Skeletal muscle satellite cell (primary cell): ENCODE data around the gene TACC2.

Source experiments
- H3K27me3 ChIP-seq: 2 replicates; pipeline ENCODE4 v1.7.0; 2013; ENCODE audit warnings: low read length; ENCODE audit not compliant: control insufficient read depth, insufficient read depth
- H3K36me3 ChIP-seq: 2 replicates; pipeline ENCODE4 v1.7.0; 2013; ENCODE audit warnings: mild to moderate bottlenecking, control low read depth, low read length; ENCODE audit not compliant: insufficient read depth
- H3K4me1 ChIP-seq: 2 replicates; pipeline ENCODE4 v1.7.0; 2013; ENCODE audit warnings: low read length; ENCODE audit not compliant: control insufficient read depth, insufficient read depth
- H3K4me2 ChIP-seq: 2 replicates; pipeline ENCODE4 v1.7.0; 2013; ENCODE audit warnings: mild to moderate bottlenecking, low read length
- H3K4me3 ChIP-seq: 2 replicates; pipeline ENCODE4 v1.7.0; 2013; ENCODE audit warnings: low read length
- H3K9ac ChIP-seq: 2 replicates; pipeline ENCODE4 v1.7.0; 2013; ENCODE audit warnings: mild to moderate bottlenecking, low read depth, low read length, moderate library complexity
- H3K9me3 ChIP-seq: replicated peaks from 2 replicates; pipeline ENCODE4 v1.7.0; 2013; ENCODE audit warnings: mild to moderate bottlenecking, control low read depth, low read length

TACC2 gene

DNA sequence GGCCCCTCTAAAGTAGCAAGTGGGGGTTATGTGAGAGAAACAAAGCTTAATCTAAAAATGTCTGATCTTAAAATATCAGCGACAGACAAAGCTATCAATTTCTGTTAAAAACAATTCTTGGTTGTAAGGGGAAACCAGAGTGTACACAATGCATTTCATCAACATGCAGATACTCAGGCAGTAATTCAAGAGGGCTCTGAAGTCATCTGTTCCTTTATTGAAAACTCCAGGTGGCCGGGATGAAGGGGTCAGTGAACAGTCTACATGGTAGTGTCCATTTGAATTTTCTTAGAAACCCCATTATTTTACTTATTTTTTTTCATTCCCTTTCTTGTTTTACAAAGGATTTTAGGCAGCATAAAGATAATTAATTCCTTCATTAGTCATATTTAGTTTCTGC is 245.5 kb downstream of the TACC2 start:
- Histone ChIP-seq H3K36me3 (no peaks in the 10 kb centered on the region), H3K9me3 (no peaks in the 10 kb centered on the region), H3K4me3 (no peak overlapping the region), H3K4me1 (peaks cover 31% of the 10 kb centered on the region), H3K27me3 (no peaks in the 10 kb centered on the region), H3K9ac (peak overlapping the region; percentile 23), H3K4me2 (peak overlapping the region; percentile 30)

DNA sequence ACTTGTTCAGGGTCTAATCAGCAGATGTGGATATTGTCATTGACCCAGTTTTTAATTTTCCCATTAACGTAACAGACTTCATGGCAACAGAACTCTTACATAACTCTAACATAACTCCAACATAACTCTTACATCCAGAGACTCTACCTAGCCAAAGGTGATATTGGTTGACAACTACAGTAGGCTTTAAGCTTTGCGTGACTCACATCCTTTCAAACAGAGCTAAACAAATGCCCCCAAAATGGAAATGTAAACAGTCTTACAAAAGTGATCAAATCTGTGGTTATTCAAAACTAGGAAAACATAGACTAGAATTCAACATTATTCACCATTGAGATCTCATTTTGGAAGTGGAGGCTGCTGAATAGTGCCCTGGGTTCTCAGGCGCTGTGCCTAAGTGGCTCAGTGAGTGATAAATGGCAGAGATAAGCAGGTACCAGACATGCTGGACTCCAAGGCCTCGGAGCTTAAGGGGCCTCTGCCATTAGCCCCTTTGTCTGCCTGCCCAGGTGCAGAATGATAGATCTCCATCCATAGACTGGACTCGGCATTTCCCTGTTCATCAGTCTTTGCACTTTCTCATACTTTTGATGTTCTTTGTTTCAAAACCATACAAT is 247.8 kb downstream of the TACC2 start:
- no peak overlapping the region for H3K4me3 ChIP-seq
- peaks cover 7% of the 10 kb centered on the region for H3K36me3 ChIP-seq
- H3K27me3 ChIP-seq = no peaks in the 10 kb centered on the region
- no peak overlapping the region for H3K4me2 ChIP-seq
- H3K4me1 ChIP-seq = peaks cover 31% of the 10 kb centered on the region
- H3K9me3 ChIP-seq = no peaks in the 10 kb centered on the region
- H3K9ac ChIP-seq = no peak overlapping the region

DNA sequence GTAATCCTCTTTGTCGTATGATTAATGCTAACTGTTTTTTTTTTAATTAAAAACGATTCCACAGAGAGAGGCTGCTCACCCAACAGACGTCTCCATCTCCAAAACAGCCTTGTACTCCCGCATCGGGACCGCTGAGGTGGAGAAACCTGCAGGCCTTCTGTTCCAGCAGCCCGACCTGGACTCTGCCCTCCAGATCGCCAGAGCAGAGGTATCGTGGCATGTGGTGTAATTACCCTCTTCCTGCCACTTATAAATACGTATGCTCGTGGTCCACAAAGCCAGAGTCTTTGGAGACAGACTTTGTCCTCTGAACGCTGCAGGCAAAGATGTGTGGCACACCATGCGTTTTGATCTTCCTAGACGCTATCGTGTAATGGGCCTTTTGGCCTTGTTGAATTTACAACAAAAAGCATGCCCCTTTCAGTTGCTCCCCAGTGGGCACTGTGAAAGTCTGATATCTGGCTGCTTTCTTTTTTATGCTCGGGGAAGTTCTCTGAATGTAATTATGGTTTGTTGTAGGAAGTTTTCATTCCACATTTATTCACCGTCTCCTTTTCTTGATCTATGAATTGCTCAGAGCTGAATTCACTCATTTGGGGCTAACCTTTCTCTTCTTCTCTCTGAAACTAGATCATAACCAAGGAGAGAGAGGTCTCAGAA is 248.5 kb downstream of the TACC2 start:
- Histone ChIP-seq H3K27me3 (no peaks in the 10 kb centered on the region), H3K9ac (no peak overlapping the region), H3K9me3 (no peaks in the 10 kb centered on the region), H3K4me2 (no peak overlapping the region), H3K36me3 (peaks cover 10% of the 10 kb centered on the region), H3K4me3 (no peak overlapping the region), H3K4me1 (peaks cover 25% of the 10 kb centered on the region)

DNA sequence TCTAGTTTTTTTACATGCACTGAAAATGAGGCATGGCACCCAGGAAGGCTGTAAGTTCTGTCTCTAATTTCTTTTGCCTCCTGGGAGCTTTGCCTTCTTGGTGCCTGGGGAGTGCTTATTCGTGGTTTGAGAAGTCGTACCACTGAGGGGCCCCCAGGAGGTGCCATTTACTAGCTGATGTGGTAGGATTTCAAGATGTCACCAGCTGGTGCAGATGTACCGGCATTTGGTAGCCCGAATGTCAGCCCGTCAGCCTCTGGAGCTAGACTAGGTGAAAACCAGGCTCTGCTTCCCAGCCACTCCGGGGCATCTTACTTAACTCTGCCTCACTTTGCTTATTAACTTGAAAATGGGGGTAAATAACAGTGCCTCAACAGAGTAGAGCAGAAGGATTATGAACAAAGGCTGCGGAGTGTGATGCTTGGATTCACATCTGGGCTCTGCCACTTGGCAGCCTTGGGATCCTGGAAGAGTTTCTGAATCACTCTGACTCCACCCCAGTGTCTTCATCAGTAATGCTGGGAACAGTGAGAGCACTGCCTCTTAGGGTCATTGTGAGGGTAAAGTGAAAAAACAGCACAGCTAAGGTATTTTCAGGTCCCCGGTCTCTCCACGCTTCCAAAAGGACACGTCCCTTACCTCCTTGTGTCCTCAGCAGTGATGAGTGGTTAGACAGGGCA is 250.8 kb downstream of the TACC2 start:
- peaks cover 10% of the 10 kb centered on the region for H3K36me3 ChIP-seq
- no peaks in the 10 kb centered on the region for H3K27me3 ChIP-seq
- peaks cover 2% of the 10 kb centered on the region for H3K4me1 ChIP-seq
- no peak overlapping the region for H3K4me3 ChIP-seq
- H3K4me2 ChIP-seq = no peak overlapping the region
- H3K9me3 ChIP-seq = no peaks in the 10 kb centered on the region
- H3K9ac ChIP-seq = no peak overlapping the region

DNA sequence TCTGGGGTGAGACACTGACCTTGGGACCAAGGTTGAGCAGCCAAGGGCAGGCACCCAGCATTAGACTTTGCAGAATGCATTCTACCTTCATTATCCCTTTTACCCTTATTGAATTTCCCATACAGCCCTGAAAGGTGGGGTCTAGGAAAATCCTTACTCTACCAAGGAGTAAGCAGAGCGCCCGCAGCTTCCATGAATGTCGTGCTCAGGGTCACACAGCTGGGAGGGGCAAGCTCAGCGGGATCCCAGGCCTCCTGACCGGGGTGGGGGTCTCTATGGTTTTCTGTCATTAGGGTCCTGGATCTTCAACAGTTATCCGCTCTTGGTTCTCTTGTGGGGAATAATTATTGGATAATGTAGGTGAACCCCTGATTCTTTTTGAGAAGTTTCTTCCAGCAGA is 251.4 kb downstream of the TACC2 start:
- Histone ChIP-seq H3K4me2 (no peak overlapping the region), H3K27me3 (no peaks in the 10 kb centered on the region), H3K36me3 (peaks cover 10% of the 10 kb centered on the region), H3K9me3 (no peaks in the 10 kb centered on the region), H3K9ac (no peak overlapping the region), H3K4me1 (no peaks in the 10 kb centered on the region), H3K4me3 (no peak overlapping the region)

DNA sequence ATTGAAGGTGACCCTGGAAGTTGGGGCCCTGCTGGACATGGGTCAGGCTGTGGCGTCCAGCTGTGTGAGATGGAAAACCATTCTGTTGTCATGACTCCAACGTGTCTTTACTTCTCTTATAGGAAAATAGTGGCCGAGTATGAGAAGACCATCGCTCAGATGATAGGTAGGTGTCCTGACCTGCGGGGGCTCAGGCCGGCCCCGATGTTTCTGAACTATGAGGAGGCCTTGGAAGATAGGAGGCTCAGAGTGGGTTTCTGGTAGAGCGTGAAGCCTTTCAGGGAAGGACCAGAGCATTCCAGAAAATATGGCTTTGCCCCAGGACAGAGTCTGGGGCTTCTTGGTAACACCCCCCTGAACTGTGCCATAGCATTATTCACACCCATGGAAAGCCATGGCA is 252.9 kb downstream of the TACC2 start:
- Histone ChIP-seq H3K9me3 (no peaks in the 10 kb centered on the region), H3K9ac (no peak overlapping the region), H3K36me3 (peaks cover 15% of the 10 kb centered on the region), H3K4me3 (no peak overlapping the region), H3K4me2 (no peak overlapping the region), H3K4me1 (no peaks in the 10 kb centered on the region), H3K27me3 (no peaks in the 10 kb centered on the region)

DNA sequence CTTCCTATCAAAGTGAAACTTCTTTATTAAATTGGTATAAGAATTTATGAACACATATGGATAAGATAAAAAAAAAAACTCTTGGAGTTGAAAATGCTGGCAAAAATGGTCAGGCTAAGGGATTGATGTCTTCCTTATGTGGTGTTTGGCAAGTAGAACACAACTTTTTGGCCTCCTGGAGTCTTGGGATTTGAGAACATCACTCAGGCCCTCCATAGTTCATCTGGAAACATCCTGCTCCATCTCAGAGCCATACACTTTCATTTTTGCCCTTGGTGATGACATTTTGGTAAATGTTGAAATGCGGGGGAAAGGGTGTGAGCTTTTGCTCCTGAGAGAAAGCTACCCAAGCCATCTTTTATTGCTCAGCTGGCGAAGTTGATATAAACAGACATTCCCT is 254.6 kb downstream of the TACC2 start:
- H3K9me3 ChIP-seq = no peaks in the 10 kb centered on the region
- H3K4me2 ChIP-seq = no peak overlapping the region
- peaks cover 15% of the 10 kb centered on the region for H3K36me3 ChIP-seq
- H3K27me3 ChIP-seq = no peaks in the 10 kb centered on the region
- H3K4me1 ChIP-seq = no peaks in the 10 kb centered on the region
- no peak overlapping the region for H3K9ac ChIP-seq
- H3K4me3 ChIP-seq = no peak overlapping the region

DNA sequence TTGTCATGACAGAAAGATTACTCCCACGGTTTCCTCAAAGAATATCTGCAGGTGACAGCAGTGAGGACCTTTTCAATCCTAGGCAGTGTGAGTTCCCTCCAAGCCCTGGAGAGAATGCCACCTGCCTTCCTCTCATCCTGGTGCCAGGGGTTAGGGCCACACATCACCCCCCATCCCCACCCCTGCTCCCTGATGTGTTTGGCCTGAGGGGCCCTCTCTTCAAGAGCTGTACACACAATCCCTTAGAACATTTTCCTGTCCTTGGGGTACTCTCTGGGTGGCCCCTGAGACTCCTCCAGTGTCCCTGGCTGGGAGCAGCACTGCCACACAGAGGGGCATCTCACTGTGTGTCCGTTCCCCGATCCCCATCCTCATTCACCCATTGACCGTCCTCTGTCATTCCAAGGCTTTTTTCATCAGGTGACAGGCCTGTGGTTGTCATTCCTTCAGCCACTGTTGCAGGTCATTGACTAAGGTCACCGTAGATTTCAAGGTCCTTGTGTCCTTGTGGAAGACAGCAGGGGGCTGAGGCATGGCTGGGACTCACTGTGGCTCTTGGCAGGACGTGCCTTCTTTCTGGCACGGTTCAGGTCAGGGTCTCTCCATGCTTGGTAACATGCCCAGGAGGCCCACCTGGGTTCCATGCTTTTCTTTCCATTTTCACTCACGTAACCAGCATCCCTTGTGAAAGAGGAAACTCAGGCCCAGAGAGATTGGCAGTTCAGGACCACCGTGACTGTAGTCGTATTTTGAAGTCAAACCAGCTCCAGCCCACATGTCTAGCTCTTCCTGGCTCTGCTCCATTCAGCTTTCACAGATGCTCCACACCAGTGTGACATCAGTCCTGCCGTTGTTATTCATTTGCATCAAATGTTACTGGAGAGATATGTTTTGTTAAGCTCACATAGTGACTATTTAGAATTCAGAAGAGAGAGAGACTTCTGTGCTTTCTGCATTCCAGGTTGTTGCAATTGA is 255.3 kb downstream of the TACC2 start:
- Histone ChIP-seq H3K36me3 (peaks cover 15% of the 10 kb centered on the region), H3K4me2 (no peak overlapping the region), H3K9ac (no peak overlapping the region), H3K4me3 (no peak overlapping the region), H3K4me1 (no peaks in the 10 kb centered on the region), H3K9me3 (no peaks in the 10 kb centered on the region), H3K27me3 (no peaks in the 10 kb centered on the region)

DNA sequence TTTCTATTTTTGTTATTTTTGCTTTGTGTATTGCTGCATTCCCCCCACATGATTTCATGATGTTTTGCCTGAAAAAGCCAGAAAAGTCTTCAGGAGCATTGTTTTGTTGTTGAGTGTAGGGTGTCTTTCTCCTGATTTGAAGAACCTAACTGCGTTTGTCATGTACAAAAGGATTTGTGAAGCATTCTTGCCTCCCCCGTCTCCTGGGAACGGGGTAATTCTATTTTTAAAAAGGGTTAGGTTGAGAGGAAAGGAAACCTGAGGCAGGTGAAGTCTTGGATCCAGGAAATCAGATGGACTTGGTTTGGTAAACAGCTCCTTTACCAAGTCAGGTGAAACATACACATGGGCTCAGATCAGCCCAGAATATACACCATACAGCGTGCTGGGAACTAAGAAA is 256.2 kb downstream of the TACC2 start:
- H3K4me1 ChIP-seq = no peaks in the 10 kb centered on the region
- peaks cover 13% of the 10 kb centered on the region for H3K36me3 ChIP-seq
- no peaks in the 10 kb centered on the region for H3K9me3 ChIP-seq
- no peak overlapping the region for H3K9ac ChIP-seq
- H3K27me3 ChIP-seq = no peaks in the 10 kb centered on the region
- H3K4me2 ChIP-seq = no peak overlapping the region
- H3K4me3 ChIP-seq = no peak overlapping the region

DNA sequence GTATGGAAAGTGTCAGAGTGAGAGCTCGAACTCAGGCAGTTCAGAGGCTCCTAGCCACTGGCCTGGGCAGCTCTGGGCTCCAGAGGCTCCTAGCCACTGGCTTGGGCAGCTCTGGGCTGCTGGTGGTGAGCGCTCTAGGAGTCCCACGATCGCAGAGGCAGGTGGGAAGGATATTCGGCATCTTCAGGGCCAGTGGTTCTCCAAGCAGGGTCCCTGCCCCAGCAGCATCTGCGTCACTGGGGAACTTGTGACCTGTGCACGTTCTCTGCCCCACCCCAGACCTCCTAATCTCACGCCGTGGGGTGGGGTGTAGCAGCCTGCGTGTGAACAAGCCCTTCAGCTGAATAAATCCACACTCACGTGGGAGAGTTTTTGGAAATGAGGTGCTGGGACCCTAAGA is 256.9 kb downstream of the TACC2 start:
- Histone ChIP-seq H3K4me1 (no peaks in the 10 kb centered on the region), H3K36me3 (peaks cover 13% of the 10 kb centered on the region), H3K27me3 (no peaks in the 10 kb centered on the region), H3K4me2 (no peak overlapping the region), H3K4me3 (no peak overlapping the region), H3K9me3 (no peaks in the 10 kb centered on the region), H3K9ac (no peak overlapping the region)

DNA sequence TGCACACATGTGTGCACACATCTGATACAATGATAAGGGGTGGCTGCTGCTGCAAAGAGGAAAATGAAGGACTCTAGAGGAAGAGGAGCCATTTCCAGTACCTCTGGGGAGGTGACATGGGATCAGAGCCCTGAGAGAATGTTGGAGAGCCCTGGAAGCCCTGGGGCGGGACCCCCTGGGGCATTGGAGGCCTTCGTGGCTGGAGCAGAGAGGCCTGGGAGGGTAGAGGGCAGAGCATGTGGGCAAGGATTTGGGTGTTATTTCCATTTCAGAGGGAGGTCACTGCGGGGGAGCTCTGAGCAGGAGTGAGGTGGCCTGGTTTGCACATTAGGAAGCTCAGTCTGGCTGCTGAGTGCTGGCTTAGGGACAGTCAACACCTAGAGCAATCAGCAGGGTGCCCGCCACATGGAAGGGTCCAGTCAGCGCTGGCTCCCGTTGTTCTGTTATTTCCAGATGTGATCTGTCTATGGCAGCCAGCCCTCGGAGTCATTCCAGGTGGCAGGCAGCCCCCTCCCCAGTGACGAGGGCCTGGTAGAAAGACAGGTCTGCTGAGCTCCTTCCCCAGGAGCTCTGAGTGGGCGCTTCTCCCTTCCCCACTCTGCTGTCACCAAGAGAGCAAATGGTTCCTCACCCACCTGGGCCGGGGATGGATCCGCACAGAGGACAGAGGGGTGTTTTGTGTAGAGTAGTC is 258.0 kb downstream of the TACC2 start:
- H3K9ac ChIP-seq = no peak overlapping the region
- H3K4me3 ChIP-seq = no peak overlapping the region
- peaks cover 8% of the 10 kb centered on the region for H3K36me3 ChIP-seq
- H3K9me3 ChIP-seq = no peaks in the 10 kb centered on the region
- H3K4me1 ChIP-seq = no peaks in the 10 kb centered on the region
- H3K4me2 ChIP-seq = no peak overlapping the region
- no peaks in the 10 kb centered on the region for H3K27me3 ChIP-seq
